Nephron (organoid): Measurements from ENCODE around the gene FAM111B.
A peak's percentile ranks its signal among the peaks of the same experiment; 100 is the strongest.
"Not testable (repeated sequence)": the region's sequence is repeated elsewhere in the genome, so short reads cannot be mapped to it uniquely, and the experiment has no call there.

Experiments used
- H3K27ac Mint-ChIP-seq, 3 experiments: 2 replicates each; pipeline ENCODE4 v1.8.0; 2020; ENCODE audit warnings: mixed read lengths in 3 of 3, mild to moderate bottlenecking in 2 of 3, moderate library complexity in 1 of 3
- H3K27me3 Mint-ChIP-seq: 2 replicates; pipeline ENCODE4 v1.8.0; 2021; ENCODE audit warnings: low read depth, mild to moderate bottlenecking, moderate library complexity, mixed read lengths
- H3K36me3 Mint-ChIP-seq: 2 replicates; pipeline ENCODE4 v1.8.0; 2020; ENCODE audit warnings: low read depth, mixed read lengths
- H3K4me1 Mint-ChIP-seq: 2 replicates; pipeline ENCODE4 v1.8.0; 2020; ENCODE audit warnings: mixed read lengths
- H3K4me3 Mint-ChIP-seq, 3 experiments: 2 replicates each; pipeline ENCODE4 v1.8.0; 2020; ENCODE audit warnings: mild to moderate bottlenecking in 3 of 3, mixed read lengths in 3 of 3, moderate library complexity in 2 of 3
- H3K9me3 Mint-ChIP-seq: 2 replicates; pipeline ENCODE4 v1.8.0; 2020; ENCODE audit warnings: mixed read lengths
- TF ChIP-seq, protein P1 (sequence below), 3 experiments: fragments of 200-600 bp; sonication (generic); IDR thresholded peaks; one replicate each; pipeline ENCODE4 v1.5.0; 2021; ENCODE audit warnings: antibody characterized with exemption in 3 of 3; ENCODE audit not compliant: unreplicated experiment in 3 of 3

Gene FAM111B

DNA sequence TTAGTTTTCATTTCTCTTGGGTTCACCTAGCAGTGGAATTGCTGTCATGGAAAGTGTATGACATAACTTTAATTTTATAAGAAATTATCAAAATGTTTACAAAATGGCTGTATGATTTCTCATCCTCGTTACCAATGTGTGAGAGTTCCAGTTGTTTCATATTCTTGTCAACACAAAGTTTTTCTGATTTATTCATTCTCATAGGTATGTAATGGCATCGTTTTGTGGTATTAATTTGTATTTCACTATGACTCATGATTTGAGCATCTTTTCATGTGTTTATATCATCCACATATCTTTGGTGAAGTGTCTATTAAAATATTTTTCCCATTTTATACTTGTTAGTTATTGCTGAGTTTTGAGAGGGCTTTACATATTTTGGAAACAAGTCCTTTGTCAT lies 5.5 kb downstream of the FAM111B start:
- peaks cover 4% of the 10 kb centered on the region for H3K27me3 Mint-ChIP-seq
- no peak overlapping the region for H3K27ac Mint-ChIP-seq
- peaks cover 46% of the 10 kb centered on the region for H3K36me3 Mint-ChIP-seq
- H3K4me3 Mint-ChIP-seq: no peak overlapping the region
- TF ChIP-seq, protein P1, sequence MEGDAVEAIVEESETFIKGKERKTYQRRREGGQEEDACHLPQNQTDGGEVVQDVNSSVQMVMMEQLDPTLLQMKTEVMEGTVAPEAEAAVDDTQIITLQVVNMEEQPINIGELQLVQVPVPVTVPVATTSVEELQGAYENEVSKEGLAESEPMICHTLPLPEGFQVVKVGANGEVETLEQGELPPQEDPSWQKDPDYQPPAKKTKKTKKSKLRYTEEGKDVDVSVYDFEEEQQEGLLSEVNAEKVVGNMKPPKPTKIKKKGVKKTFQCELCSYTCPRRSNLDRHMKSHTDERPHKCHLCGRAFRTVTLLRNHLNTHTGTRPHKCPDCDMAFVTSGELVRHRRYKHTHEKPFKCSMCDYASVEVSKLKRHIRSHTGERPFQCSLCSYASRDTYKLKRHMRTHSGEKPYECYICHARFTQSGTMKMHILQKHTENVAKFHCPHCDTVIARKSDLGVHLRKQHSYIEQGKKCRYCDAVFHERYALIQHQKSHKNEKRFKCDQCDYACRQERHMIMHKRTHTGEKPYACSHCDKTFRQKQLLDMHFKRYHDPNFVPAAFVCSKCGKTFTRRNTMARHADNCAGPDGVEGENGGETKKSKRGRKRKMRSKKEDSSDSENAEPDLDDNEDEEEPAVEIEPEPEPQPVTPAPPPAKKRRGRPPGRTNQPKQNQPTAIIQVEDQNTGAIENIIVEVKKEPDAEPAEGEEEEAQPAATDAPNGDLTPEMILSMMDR (IDR thresholded peaks at IDR 0.05; ENCODE audit: unreplicated experiment in 3 of 3): no peak
- peaks cover 9% of the 10 kb centered on the region for H3K4me1 Mint-ChIP-seq
- H3K9me3 Mint-ChIP-seq: peaks cover 11% of the 10 kb centered on the region

DNA sequence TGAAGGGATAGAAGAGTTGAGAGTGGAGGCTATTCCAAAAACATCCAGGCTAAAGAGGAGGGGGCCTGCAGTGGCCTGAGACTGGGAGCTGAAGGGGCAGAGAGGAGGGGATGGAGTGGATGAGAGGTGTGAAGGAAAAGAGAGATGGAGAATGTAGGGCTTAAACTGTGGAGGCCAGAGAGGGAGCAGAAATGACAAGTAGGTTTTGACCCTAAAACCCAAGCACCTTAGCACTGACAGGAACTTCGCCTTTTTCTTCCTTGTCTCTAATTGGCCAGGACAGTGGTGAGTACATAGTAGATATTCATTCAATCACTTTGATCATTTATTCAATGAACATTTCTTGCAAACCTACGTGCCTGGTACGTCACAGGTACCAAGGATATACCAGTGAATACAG lies 7.3 kb downstream of the FAM111B start:
- H3K27me3 Mint-ChIP-seq: no peaks in the 10 kb centered on the region
- TF ChIP-seq, protein P1 (IDR thresholded peaks at IDR 0.05; ENCODE audit: unreplicated experiment in 3 of 3): no peak
- H3K4me3 Mint-ChIP-seq: no peak overlapping the region
- no peaks in the 10 kb centered on the region for H3K4me1 Mint-ChIP-seq
- H3K36me3 Mint-ChIP-seq: peaks cover 59% of the 10 kb centered on the region
- H3K9me3 Mint-ChIP-seq: peaks cover 21% of the 10 kb centered on the region
- H3K27ac Mint-ChIP-seq: no peak overlapping the region

DNA sequence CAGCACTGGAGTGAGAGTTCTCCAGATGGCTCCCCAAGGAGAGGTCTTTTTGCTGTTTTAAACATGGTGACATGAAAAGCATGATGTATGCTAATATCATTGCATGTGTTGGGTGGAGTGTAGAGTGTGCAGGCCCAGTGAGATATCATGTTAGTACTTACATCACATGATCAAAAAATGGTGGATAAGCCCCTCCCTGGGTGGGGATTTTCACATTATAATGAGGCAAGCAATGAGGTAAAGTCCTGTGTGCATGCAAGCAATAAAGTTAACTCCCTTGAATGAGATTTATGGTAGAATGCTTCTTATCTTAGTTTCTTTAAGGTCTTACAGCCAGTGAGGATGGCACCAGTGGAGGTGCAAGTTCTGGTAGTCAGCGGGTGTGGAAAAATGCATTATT lies 8.5 kb downstream of the FAM111B start:
- Mint-ChIP-seq H3K4me3 (no peak overlapping the region), H3K4me1 (no peaks in the 10 kb centered on the region), H3K9me3 (peaks cover 27% of the 10 kb centered on the region), H3K36me3 (peaks cover 60% of the 10 kb centered on the region), H3K27ac (no peak overlapping the region), H3K27me3 (no peaks in the 10 kb centered on the region)
- TF ChIP-seq, protein P1 (IDR thresholded peaks at IDR 0.05; ENCODE audit: unreplicated experiment in 3 of 3): no peak

DNA sequence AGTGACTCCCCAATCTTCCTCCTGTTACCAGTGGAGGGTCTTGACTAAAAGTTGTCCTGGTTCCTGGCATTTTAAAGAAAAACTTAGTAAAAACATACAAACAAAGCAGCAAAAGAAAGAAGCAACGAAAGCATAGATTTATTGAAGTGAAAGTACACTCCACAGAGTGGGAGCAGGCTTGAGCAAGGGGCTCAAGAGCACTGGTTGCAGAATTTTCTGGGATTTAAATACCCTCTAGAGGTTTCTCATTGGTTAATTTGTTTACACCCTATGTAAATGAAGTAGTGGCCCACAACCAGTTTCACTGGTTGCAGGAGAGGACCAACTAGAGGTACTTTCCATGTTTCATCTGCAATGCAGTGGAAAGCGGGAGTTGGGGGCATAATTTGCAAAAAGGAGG lies 10.7 kb downstream of the FAM111B start:
- Mint-ChIP-seq H3K27me3 (no peaks in the 10 kb centered on the region), H3K4me1 (no peaks in the 10 kb centered on the region), H3K36me3 (peaks cover 71% of the 10 kb centered on the region), H3K4me3 (no peak overlapping the region), H3K27ac (no peak overlapping the region), H3K9me3 (peaks cover 34% of the 10 kb centered on the region)
- TF ChIP-seq, protein P1 (IDR thresholded peaks at IDR 0.05; ENCODE audit: unreplicated experiment in 3 of 3): no peak

DNA sequence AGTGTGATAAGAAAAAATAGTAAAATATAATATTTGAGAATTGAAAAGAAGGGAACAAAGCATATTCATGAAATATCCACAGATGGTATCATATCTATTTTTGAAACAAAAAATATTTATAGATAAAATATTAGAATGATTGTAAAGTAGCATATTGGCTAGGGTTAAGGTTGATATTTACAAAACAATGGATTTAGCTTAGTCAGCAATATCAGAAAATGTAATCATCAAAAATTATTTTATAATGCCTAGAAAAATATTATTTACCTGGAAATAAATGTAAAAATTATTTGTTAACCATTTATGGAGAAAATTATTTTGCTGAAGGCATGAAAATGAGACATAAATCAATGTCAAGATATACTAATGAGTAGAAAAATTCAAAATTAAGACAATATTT lies 12.8 kb downstream of the FAM111B start:
- Mint-ChIP-seq H3K9me3 (peaks cover 40% of the 10 kb centered on the region), H3K27ac (no peak overlapping the region), H3K4me3 (no peak overlapping the region), H3K36me3 (peaks cover 69% of the 10 kb centered on the region), H3K27me3 (no peaks in the 10 kb centered on the region), H3K4me1 (no peaks in the 10 kb centered on the region)
- TF ChIP-seq, protein P1 (IDR thresholded peaks at IDR 0.05; ENCODE audit: unreplicated experiment in 3 of 3): no peak

DNA sequence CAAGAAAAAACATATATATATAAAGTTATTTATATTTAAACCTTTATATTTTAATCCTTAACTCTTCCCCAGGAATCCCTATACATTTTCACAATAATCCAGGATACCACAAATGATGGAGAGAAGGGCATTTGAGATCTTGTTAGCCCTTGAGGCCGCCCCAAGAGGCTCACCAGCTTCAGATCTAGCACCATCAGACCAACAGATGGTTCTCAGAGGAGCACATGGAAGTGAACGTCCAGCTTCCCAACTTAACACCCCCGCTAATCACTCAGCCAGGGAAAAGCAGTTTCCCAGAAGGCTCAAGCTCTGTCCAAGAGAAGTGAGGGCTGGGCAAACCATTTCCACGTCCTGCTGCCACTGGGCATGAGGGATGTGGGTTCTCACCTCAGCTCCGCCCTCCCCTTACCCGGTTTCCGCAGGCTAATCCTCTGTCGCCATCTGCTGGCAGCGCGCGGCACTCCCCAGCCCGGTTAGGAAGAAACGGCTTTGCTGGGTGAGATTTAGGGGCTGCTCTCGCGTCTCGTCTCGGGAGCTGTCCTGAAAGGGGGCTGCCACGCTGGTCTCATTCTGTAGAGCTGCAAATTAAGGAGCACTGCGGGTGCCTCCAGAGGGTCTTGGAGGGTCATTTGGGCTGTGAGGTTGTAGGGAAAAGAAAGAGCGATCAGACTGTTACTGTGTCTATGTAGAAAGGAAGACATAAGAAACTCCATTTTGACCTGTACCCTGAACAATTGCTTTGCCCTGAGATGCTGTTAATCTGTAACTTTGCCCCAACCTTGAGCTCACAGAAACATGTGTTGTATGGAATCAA lies 28.8 kb downstream of the FAM111B start:
- H3K4me1 Mint-ChIP-seq: peaks cover 5% of the 10 kb centered on the region
- peaks cover 19% of the 10 kb centered on the region for H3K36me3 Mint-ChIP-seq

DNA sequence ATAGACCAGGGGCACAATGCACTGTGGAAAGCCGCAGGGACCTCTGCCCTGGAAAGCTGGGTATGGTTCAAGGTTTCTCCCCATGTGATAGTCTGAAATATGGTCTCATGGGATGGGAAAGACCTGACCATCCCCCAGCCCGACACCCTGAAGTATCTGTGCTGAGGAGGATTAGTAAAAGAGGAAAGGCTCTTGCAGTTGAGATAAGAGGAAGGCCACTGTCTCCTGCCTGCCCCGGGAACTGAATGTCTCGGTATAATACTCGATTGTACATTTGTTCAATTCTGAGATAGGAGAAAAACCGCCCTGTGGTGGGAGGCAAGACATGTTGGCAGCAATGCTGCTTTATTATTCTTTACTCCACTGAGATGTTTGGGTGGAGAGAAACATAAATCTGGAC lies 29.5 kb downstream of the FAM111B start:
- H3K27me3 Mint-ChIP-seq, H3K9me3 Mint-ChIP-seq, H3K4me1 Mint-ChIP-seq, H3K4me3 Mint-ChIP-seq: not testable (repeated sequence)
- H3K36me3 Mint-ChIP-seq: peaks cover 15% of the 10 kb centered on the region
- H3K27ac Mint-ChIP-seq: peak overlapping the region; percentile 55 to 89 (median 79)

More for the DNA sequence above, 28.8 kb downstream of the FAM111B start:
- Mint-ChIP-seq H3K27ac (peak overlapping the region; percentile 55 to 89 (median 79)), H3K9me3 (peaks cover 13% of the 10 kb centered on the region), H3K4me3 (peak overlapping the region; percentile 67 to 77 (median 70)), H3K27me3 (no peaks in the 10 kb centered on the region)
- TF ChIP-seq, protein P1 (IDR thresholded peaks at IDR 0.05; ENCODE audit: unreplicated experiment in 3 of 3): peak; percentile 97 to 99 (median 98)
